A549 treated with dexamethasone at 1 μM for 4 hours (cell line): Measurements from ENCODE around the gene IVL. TPM values are rescaled to one million over a fixed set of nuclear protein-coding genes. Genes with fewer than 3 reads are reported as not detected.

Source experiments
- total RNA-seq: library from RNA; stranded (reverse); fragments of 200-300 nt; extraction: Qiagen RNA extraction; gene quantifications from 5 replicates; pipeline ENCODE4 v1.2.3, GENCODE V29; 2022

Gene IVL, protein sequence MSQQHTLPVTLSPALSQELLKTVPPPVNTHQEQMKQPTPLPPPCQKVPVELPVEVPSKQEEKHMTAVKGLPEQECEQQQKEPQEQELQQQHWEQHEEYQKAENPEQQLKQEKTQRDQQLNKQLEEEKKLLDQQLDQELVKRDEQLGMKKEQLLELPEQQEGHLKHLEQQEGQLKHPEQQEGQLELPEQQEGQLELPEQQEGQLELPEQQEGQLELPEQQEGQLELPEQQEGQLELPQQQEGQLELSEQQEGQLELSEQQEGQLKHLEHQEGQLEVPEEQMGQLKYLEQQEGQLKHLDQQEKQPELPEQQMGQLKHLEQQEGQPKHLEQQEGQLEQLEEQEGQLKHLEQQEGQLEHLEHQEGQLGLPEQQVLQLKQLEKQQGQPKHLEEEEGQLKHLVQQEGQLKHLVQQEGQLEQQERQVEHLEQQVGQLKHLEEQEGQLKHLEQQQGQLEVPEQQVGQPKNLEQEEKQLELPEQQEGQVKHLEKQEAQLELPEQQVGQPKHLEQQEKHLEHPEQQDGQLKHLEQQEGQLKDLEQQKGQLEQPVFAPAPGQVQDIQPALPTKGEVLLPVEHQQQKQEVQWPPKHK
- total RNA-seq, result 0.05 to 0.12 TPM (median 0.09 TPM) in 5 replicates

DNA sequence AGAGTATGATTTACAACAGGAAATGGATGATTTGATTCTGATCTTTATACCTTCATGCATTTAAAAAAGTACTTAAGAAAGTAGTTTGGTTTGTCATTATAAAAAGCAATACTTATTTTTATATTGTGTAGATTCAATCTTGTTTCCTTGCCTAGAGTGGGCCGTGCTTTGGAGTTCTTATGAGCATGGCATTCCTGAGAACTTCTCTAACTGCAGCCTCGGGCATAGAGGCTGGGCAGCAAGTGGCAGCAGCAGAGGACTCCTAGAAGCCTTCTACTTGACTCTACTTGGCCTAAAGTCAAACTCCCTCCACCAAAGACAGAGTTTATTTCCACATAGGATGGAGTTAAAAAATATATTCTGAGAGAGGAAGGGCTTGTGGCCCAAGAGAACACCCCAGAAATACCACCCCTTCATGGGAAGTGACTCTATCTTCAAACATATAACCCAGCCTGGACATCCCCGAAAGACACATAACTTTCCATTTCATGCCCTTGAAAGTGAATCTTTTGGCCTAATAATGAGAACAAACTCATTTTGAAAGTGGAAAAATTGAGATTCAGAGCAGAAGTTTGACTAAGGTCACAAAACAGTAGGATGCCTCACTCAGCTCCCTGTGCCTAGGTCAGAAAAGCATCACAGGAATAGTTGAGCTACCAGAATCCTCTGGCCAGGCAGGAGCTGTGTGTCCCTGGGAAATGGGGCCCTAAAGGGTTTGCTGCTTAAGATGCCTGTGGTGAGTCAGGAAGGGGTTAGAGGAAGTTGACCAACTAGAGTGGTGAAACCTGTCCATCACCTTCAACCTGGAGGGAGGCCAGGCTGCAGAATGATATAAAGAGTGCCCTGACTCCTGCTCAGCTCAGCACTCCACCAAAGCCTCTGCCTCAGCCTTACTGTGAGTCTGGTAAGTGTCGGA lies at the start of gene IVL:
TSS of gene IVL (plus strand) at position 861 of the 916 bp plus-strand sequence. CDS start 1,252 bp downstream, outside the sequence.

DNA sequence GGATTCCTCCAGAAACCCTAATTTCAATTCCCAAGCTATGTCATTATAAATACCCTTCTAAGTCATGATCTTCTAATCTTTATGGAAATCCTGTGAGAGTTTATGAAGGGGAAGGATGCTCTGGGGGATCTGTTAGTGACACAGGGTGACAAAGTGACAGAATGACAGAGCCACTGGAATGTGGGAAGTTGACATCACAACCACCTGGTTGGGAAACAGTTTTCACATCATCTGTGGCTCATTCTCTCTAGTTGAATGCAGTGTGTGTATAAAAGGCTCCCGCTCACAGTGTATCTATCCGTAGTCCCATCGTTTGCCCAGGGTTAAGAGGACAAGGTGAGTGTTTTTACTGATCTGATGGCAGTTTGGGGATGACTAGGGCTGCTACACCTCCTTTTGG lies 48.6 kb upstream of the IVL start, which contains the start of gene LCE7A:
TSS of gene LCE7A (plus strand) at position 301 of the 400 bp plus-strand sequence. CDS start 702 bp downstream, outside the sequence.

DNA sequence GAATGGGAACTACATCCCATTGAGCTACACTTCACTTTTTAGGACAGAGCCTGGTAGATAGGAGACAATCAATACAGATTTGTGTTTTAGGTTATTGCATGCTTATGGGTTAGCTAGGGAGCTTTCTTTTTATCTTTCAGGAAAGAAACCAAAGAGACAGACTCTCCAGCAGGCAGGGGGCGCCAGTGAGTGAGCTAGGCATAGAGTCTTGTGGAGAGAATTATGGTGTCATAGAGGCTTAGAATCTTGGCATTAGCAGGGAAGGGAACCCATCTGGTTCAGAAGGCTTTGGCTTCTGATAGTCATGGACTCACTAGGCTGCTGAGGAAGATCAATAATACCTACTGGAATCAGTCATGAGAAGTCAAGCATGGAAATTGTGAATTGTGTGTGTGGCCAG lies 30.3 kb upstream of the IVL start, which contains the start of gene SMCP:
TSS of gene SMCP (plus strand) at position 281 of the 400 bp plus-strand sequence. CDS start 6,101 bp downstream, outside the sequence.

DNA sequence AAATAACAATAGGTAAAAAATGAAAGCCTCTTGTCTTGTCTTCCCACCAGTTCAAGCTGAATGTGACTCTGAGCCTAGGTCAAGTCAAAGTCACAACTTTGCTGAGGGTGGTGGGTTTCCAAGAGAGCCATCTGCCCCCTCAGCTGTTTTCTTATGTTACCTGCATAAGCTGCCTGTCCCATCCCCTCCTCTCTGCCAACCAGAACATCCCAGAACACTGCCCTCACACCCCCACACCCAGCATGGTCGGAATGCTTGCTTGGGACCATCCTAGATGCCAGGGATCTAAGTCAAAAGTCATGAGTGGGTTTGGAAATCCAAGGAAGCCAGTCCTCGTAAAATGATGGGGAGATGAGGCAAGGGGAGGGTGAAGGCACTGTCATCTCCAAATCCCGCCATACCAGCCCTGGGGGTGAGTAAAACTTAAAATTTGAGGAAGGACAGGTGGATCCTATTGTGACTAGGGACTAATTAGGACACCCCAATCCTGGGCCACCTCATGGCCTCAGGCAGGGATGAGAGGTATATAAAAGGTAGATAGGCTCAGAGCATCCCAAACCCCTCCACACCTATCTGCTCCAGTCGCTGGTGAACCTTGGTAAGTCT lies 38.4 kb downstream of the IVL start, which contains the start of gene SPRR5:
TSS of gene SPRR5 (plus strand) at position 556 of the 606 bp plus-strand sequence. CDS start 1,349 bp downstream, outside the sequence.

Other genes with a start within 250 kb of the IVL start
- gene LCE2D, start 245.2 kb upstream of the IVL start, total RNA-seq, result not detected in 5 replicates
- not detected in 5 replicates for gene LCE2C, start 233.3 kb upstream of the IVL start, total RNA-seq
- not detected in 5 replicates for gene LCE2B, start 222.4 kb upstream of the IVL start, total RNA-seq
- gene LCE2A, start 210.2 kb upstream of the IVL start, total RNA-seq, result not detected in 5 replicates
- not detected in 5 replicates for gene LCE4A, start 200.4 kb upstream of the IVL start, total RNA-seq
- gene KPRP, start 150.5 kb upstream of the IVL start, total RNA-seq, result not detected in 5 replicates
- not detected in 5 replicates for gene LCE1F, start 133.4 kb upstream of the IVL start, total RNA-seq
- gene LCE1E, start 122.3 kb upstream of the IVL start, total RNA-seq, result not detected in 5 replicates
- not detected in 5 replicates for gene LCE1D, start 111.8 kb upstream of the IVL start, total RNA-seq
- gene LCE1C, start 101.9 kb upstream of the IVL start, total RNA-seq, result 0.14 TPM in 1 of 5 replicates, not detected in the others
- gene LCE1B, start 96.6 kb upstream of the IVL start, total RNA-seq, result 0.08 TPM in 1 of 5 replicates, not detected in the others
- gene LCE1A, start 81.1 kb upstream of the IVL start, total RNA-seq, result not detected in 5 replicates
- gene LCE6A, start 65.7 kb upstream of the IVL start, total RNA-seq, result not detected in 5 replicates
- not detected in 5 replicates for gene LCE7A, start 48.5 kb upstream of the IVL start, total RNA-seq
- not detected in 5 replicates for gene SMCP, start 30.2 kb upstream of the IVL start, total RNA-seq
- gene SPRR5, start 38.7 kb downstream of the IVL start, total RNA-seq, result not detected in 5 replicates
- not detected in 5 replicates for gene SPRR4, start 62.1 kb downstream of the IVL start, total RNA-seq
- not detected in 5 replicates for gene SPRR1A, start 75.5 kb downstream of the IVL start, total RNA-seq
- gene SPRR3, start 93.2 kb downstream of the IVL start, total RNA-seq, result not detected in 5 replicates
- not detected in 5 replicates for gene SPRR1B, start 122.7 kb downstream of the IVL start, total RNA-seq
- not detected in 5 replicates for gene SPRR2D, start 132.6 kb downstream of the IVL start, total RNA-seq
- 0.12 TPM in 1 of 5 replicates, not detected in the others for gene SPRR2A, start 149.0 kb downstream of the IVL start, total RNA-seq
- gene SPRR2B, start 163.1 kb downstream of the IVL start, total RNA-seq, result not detected in 5 replicates
- not detected in 5 replicates for gene SPRR2E, start 186.0 kb downstream of the IVL start, total RNA-seq
- not detected in 5 replicates for gene SPRR2F, start 205.0 kb downstream of the IVL start, total RNA-seq
- not detected in 5 replicates for gene SPRR2G, start 242.3 kb downstream of the IVL start, total RNA-seq